Skeletal muscle tissue (tissue), 4 donors: Measurements from ENCODE around the gene FRMD7. TPM values are rescaled to one million over a fixed set of nuclear protein-coding genes. Genes with fewer than 3 reads are reported as not detected.
"Not testable (repeated sequence)": the region's sequence is repeated elsewhere in the genome, so short reads cannot be mapped to it uniquely, and the experiment has no call there.

Experiments
- H3K27ac ChIP-seq: one replicate; pipeline ENCODE4 v1.7.0; 2013; ENCODE audit warnings: mild to moderate bottlenecking, low read depth, low read length, inconsistent platforms
- H3K27me3 ChIP-seq, 3 donors: one replicate each; pipeline ENCODE4 v1.7.0; 2013; ENCODE audit warnings: low read length in 3 of 3; ENCODE audit not compliant: control insufficient read depth in 3 of 3, insufficient read depth in 3 of 3
- H3K36me3 ChIP-seq, 3 donors: one replicate each; pipeline ENCODE4 v1.7.0; 2013; ENCODE audit warnings: low read length in 3 of 3; ENCODE audit not compliant: control insufficient read depth in 3 of 3, insufficient read depth in 3 of 3
- H3K4me1 ChIP-seq, 3 donors: one replicate each; pipeline ENCODE4 v1.7.0; 2013; ENCODE audit warnings: low read length in 3 of 3, mild to moderate bottlenecking in 3 of 3; ENCODE audit not compliant: control insufficient read depth in 3 of 3, insufficient read depth in 3 of 3
- H3K4me3 ChIP-seq, 3 donors: one replicate each; pipeline ENCODE4 v1.7.0; 2013; ENCODE audit warnings: low read length in 3 of 3
- H3K9ac ChIP-seq, 3 donors: one replicate each; pipeline ENCODE4 v1.7.0; 2013; ENCODE audit warnings: low read length in 3 of 3, mild to moderate bottlenecking in 3 of 3, moderate library complexity in 2 of 3, low read depth in 1 of 3
- H3K9me3 ChIP-seq, 3 donors: one replicate each; pipeline ENCODE4 v1.7.0; 2013; ENCODE audit warnings: low read length in 3 of 3; ENCODE audit not compliant: control insufficient read depth in 3 of 3
- total RNA-seq: library from RNA; depleted of rRNA; stranded (reverse); fragments of >200 nt; gene quantifications from one replicate; pipeline ENCODE4 v1.2.3, GENCODE V29; 2014
- donor health status: Osteomylitis.

The FRMD7 gene
- total RNA-seq, result 0.52 TPM

GRCh38 chrX:132127743-132128142 lies at the start of gene FRMD7:
TSS of gene FRMD7 (minus strand) at chrX:132128020. CDS start at chrX:132127844, 176 bp downstream.
- H3K4me3 ChIP-seq, result no peak within 1 kb of the TSS
- H3K27ac ChIP-seq, result no peak within 1 kb of the TSS
- H3K9me3 ChIP-seq, result no peaks in the 10 kb centered on the region
- H3K36me3 ChIP-seq, result no peaks in the 10 kb centered on the region
- H3K27me3 ChIP-seq, result peaks cover 0 to 9% (median 0%) of the 10 kb centered on the region in 3 donors
- peaks cover 0 to 3% (median 0%) of the 10 kb centered on the region in 3 donors for H3K4me1 ChIP-seq
- no peak within 1 kb of the TSS for H3K9ac ChIP-seq

- Histone ChIP-seq H3K4me1 (no peaks in the 10 kb centered on the region), H3K36me3 (no peaks in the 10 kb centered on the region), H3K9ac (no peak overlapping the region), H3K9me3 (no peaks in the 10 kb centered on the region), H3K27me3 (no peaks in the 10 kb centered on the region), H3K4me3 (no peak overlapping the region), H3K27ac (no peak overlapping the region)
These were observed 45.8 kb upstream of the FRMD7 start for GRCh38 chrX:132173647-132174046.

GRCh38 chrX:132171881-132172280 lies 44.1 kb upstream of the FRMD7 start:
- no peaks in the 10 kb centered on the region for H3K27me3 ChIP-seq
- H3K9ac ChIP-seq, result no peak overlapping the region
- no peak overlapping the region for H3K27ac ChIP-seq
- H3K36me3 ChIP-seq, result no peaks in the 10 kb centered on the region
- no peaks in the 10 kb centered on the region for H3K9me3 ChIP-seq
- H3K4me3 ChIP-seq, result no peak overlapping the region
- no peaks in the 10 kb centered on the region for H3K4me1 ChIP-seq

GRCh38 chrX:132171478-132171877 lies 43.7 kb upstream of the FRMD7 start:
- Histone ChIP-seq H3K9me3 (no peaks in the 10 kb centered on the region), H3K27me3 (no peaks in the 10 kb centered on the region), H3K4me1 (no peaks in the 10 kb centered on the region), H3K4me3 (no peak overlapping the region), H3K36me3 (no peaks in the 10 kb centered on the region), H3K9ac (no peak overlapping the region), H3K27ac (no peak overlapping the region)

GRCh38 chrX:132169554-132169953 lies 41.7 kb upstream of the FRMD7 start:
- no peaks in the 10 kb centered on the region for H3K36me3 ChIP-seq
- H3K27ac ChIP-seq, result no peak overlapping the region
- no peaks in the 10 kb centered on the region for H3K9me3 ChIP-seq
- H3K4me1 ChIP-seq, result no peaks in the 10 kb centered on the region
- no peak overlapping the region for H3K9ac ChIP-seq
- no peak overlapping the region for H3K4me3 ChIP-seq
- no peaks in the 10 kb centered on the region for H3K27me3 ChIP-seq

- no peaks in the 10 kb centered on the region for H3K4me1 ChIP-seq
- H3K9ac ChIP-seq, result no peak overlapping the region
- no peaks in the 10 kb centered on the region for H3K27me3 ChIP-seq
- H3K27ac ChIP-seq, result no peak overlapping the region
- H3K9me3 ChIP-seq, result no peaks in the 10 kb centered on the region
- H3K36me3 ChIP-seq, result no peaks in the 10 kb centered on the region
- H3K4me3 ChIP-seq, result no peak overlapping the region
These were observed 37.8 kb upstream of the FRMD7 start for GRCh38 chrX:132165651-132166050.

GRCh38 chrX:132165005-132165404 lies 37.2 kb upstream of the FRMD7 start:
- Histone ChIP-seq H3K27me3 (no peaks in the 10 kb centered on the region), H3K4me3 (no peak overlapping the region), H3K9ac (no peak overlapping the region), H3K36me3 (no peaks in the 10 kb centered on the region), H3K27ac (no peak overlapping the region), H3K9me3 (no peaks in the 10 kb centered on the region), H3K4me1 (no peaks in the 10 kb centered on the region)

GRCh38 chrX:132163094-132163493 lies 35.3 kb upstream of the FRMD7 start:
- H3K4me1 ChIP-seq, H3K27me3 ChIP-seq, H3K27ac ChIP-seq, H3K9ac ChIP-seq, H3K9me3 ChIP-seq, H3K4me3 ChIP-seq, H3K36me3 ChIP-seq: not testable (repeated sequence)

- Histone ChIP-seq H3K9me3 (no peaks in the 10 kb centered on the region), H3K4me3 (no peak overlapping the region), H3K36me3 (no peaks in the 10 kb centered on the region), H3K4me1 (no peaks in the 10 kb centered on the region), H3K27ac (no peak overlapping the region), H3K9ac (no peak overlapping the region), H3K27me3 (no peaks in the 10 kb centered on the region)
These were observed 25.3 kb upstream of the FRMD7 start for GRCh38 chrX:132153166-132153565.

GRCh38 chrX:132146456-132146855 lies 18.6 kb upstream of the FRMD7 start:
- Histone ChIP-seq H3K27me3 (peaks cover 0 to 7% (median 0%) of the 10 kb centered on the region in 3 donors), H3K36me3 (no peaks in the 10 kb centered on the region), H3K9ac (no peak overlapping the region), H3K4me3 (no peak overlapping the region), H3K9me3 (no peaks in the 10 kb centered on the region), H3K4me1 (no peaks in the 10 kb centered on the region), H3K27ac (no peak overlapping the region)

- Histone ChIP-seq H3K27ac (no peak overlapping the region), H3K4me3 (no peak overlapping the region), H3K9me3 (no peaks in the 10 kb centered on the region), H3K9ac (no peak overlapping the region), H3K4me1 (no peaks in the 10 kb centered on the region), H3K27me3 (peaks cover 0 to 7% (median 0%) of the 10 kb centered on the region in 3 donors), H3K36me3 (no peaks in the 10 kb centered on the region)
These were observed 16.2 kb upstream of the FRMD7 start for GRCh38 chrX:132144061-132144460.
